ENCODE measurements around the gene PRODH.
"Not testable (repeated sequence)": the region's sequence is repeated elsewhere in the genome, so short reads cannot be mapped to it uniquely, and the experiment has no call there.

Gene PRODH

DNA sequence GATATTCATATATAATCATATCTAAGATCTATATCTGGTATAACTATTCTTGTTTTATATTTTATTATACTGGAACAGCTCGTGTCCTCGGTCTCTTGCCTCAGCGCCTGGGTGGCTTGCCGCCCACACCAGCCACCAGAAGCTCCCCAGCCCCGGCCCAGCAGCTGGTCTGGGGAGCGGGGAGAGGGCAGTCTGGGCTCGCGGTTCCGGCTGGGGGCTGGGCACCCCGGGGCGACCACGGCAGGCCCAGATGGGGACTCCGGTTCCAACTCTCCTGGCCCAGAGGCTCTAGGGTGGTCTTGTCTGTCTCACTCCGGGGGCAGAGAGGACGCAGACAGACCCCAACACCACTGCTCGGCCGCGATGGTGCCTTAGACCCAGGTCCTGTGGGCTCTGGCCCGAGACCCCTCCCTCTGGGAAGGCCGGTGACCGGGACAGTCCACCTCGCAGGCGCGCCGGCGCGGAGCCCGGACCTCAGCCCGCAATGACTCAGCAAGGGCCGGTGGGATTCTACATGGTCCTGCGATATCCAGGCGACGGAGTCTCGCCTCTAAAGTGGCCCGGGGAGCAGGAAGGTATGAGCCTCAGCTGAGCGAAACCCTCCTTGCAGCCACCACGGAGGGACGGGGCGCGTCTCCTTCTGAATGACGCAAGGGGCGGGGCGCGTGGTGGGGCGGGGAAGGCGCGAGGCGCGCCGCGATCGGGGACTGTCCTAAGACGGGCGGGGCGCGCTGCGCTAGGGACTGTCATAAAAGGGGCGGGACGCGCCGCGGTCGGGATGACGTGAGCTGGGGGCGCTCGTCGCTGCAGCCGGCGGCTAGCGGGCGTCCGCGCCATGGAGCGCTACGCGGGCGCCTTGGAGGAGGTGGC lies 30.3 kb downstream of the PRODH start, which contains the start of gene DGCR6:
Gene DGCR6, plus strand, starts transcription at position 781 of the 870 bp plus-strand sequence. Its CDS starts 55 bp downstream, at position 836.
- no peak for DNase-seq

DNA sequence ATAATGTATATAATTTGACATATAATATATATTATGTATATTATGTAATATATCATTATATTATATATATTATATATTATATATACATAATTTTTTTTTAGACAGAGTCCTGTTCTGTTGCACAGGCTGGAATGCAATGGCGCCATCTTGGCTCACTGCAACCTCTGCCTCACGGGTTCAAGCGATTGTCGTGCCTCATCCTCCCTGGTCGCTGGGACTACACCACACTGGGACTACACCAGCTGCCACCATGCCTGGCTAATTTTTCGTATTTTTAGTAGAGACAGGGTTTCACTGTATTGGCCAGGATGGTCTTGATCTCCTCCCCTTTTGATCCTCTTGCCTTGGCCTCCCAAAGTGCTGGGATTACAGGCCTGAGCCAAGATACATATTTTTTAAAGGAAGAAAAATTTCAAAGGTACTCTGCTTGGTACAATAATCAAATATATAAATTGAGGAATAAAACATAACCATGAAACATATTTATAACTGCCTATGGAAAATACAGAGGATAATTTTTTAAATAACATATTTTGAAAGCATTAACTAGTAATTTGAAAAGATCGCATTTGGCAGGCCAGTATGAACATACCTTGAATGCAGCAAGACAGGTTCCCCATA lies 39.9 kb downstream of the PRODH start:
- DNase-seq: not testable (repeated sequence)

DNA sequence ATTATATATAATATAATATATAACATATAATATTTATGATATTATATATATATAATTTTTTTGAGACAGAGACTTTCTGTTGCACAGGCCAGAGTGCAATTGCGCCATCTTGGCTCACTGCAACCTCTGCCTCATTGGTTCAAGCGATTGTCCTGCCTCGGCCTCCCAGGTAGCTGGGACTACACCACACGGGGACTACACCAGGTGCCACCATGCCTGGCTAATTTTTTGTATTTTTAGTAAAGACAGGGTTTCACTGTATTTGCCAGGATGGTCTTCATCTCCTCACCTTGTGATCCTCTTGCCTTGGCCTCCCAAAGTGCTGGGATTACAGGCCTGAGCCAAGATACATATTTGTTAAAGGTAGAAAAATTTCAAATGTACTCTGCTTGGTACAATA lies 42.3 kb downstream of the PRODH start:
- DNase-seq: not testable (repeated sequence)

DNA sequence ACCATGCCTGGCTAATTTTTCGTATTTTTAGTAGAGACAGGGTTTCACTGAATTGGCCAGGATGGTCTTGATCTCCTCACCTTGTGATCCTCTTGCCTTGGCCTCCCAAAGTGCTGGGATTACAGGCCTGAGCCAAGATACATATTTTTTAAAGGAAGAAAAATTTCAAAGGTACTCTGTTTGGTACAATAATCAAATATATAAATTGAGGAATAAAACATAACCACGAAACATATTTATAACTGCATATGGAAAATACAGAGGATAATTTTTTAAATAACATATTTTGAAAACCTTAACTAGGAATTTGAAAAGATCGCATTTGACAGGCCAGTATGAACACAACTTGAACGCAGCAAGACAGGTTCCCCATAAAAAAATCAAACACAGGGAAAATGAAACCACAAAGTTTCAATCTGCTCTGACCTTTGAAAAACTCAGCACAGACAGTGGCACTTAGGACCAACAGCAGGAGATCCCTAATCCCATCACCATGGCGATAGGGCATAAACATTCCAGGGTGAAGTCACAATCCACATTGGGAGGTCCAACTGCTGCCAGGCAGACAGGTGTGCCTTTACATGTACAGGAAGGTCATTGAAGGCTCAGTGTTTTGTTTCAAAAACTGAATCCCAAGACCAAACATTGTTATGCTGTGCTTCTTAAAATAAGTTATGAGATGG lies 45.4 kb downstream of the PRODH start:
- DNase-seq: not testable (repeated sequence)

DNA sequence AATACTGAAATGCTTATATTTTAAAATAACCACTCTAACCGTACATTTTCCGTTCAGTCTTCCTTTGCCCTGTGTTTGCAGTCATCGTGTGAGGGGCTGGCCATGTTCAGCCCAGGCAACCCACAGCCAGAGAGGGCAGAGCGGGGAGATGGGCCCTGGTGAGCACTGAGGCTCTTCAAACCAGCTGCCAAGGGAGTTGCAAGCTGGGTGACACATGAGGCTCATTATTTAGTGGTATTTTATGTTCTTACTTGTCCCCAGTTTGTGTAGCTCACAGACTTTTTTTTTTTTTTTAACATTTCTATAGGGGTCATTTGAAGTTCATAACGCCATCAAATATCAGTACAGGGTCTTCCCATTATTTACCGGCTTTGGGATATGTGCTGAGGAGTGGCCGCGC lies 48.0 kb downstream of the PRODH start:
- DNase-seq: no peak

DNA sequence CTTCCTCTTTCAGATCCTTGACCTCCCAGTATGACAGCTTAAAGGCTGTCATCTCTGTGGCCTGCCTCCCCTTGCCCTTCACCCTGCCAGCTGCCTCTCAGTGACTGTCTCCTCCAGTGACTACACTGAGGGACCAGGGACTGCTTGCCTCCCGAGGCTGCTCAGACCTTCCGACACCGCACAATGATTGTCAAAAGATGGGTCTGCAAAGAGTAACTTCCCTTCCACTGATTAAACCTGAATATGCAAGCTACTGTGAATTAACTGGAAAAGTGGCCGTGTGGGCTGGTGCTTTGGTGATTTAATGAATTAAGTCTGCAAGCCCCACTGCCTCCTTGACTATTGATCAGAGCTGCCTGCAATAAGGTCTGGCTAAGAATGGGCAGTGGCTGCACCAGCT lies 51.6 kb downstream of the PRODH start:
- DNase-seq: not testable (repeated sequence)

DNA sequence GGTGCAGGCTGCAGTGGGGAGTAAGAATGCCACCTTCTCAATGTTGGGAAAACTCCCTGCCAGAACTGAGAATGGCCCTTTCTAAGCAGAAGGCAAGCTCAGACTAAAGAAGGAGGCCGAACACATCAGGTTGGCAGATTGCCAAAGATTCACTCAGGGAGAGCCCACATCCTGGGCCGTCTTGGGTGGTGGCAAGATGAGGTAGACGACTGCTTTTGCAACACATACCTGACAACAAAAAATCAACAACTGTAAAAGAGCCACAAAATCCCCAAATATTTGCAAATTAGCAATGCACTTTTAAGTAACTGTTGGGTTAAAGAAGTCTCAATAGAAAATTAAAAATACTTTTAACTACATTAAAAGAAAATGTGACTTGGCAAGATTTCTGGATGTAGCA lies 54.8 kb downstream of the PRODH start:
- not testable (repeated sequence) for DNase-seq
